ENCODE measurements around the gene CSNK1G1.

DNA sequence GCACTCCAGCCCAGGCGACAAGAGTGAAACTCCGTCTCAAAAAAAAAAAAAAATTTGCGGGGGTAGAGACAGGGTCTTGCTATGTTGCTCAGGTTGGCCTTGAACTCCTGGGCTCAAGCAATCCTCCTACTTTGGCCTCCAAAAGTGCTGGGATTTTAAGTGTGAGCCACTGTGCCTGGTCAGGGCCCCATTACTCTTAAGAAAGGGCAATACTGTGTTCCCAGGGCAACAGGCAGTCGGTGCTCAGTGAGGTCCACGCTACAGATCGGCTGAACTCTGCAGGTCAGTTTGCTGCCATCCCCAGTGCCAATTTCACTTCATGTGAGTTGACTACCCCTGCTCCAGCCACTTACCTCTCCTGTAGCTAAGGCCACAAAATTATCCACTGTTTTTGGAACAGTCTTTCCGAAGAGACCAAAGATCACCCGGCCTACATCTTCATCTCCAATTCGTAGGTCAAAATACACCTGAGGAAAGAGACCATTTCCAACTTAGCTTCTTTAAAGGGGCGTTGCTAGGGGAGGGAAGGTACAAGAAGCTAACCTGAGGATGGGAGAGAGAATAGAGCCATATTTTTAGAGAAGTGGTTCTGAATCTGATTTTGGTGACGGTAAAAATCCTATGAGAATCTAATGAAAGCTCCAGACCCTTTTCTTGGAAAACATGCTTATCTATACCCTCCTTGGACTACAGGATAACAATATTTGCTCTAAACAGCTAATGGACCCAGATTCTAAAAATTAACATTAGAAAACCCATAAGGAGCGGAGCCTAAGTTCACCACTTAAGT lies 194.1 kb downstream of the CSNK1G1 start:
- TF ChIP-seq, protein P1, sequence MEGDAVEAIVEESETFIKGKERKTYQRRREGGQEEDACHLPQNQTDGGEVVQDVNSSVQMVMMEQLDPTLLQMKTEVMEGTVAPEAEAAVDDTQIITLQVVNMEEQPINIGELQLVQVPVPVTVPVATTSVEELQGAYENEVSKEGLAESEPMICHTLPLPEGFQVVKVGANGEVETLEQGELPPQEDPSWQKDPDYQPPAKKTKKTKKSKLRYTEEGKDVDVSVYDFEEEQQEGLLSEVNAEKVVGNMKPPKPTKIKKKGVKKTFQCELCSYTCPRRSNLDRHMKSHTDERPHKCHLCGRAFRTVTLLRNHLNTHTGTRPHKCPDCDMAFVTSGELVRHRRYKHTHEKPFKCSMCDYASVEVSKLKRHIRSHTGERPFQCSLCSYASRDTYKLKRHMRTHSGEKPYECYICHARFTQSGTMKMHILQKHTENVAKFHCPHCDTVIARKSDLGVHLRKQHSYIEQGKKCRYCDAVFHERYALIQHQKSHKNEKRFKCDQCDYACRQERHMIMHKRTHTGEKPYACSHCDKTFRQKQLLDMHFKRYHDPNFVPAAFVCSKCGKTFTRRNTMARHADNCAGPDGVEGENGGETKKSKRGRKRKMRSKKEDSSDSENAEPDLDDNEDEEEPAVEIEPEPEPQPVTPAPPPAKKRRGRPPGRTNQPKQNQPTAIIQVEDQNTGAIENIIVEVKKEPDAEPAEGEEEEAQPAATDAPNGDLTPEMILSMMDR (IDR thresholded peaks at IDR 0.05; ENCODE audit: low read depth, low read length): no peak
- no peak for TF ChIP-seq POLR2A (IDR thresholded peaks at IDR 0.05; ENCODE audit: extremely low read depth, insufficient read length)

Data from NB4 (cell line).